Ramos (cell line): ENCODE results near the gene HEPHL1.
"Not testable (repeated sequence)": the region's sequence is repeated elsewhere in the genome, so short reads cannot be mapped to it uniquely, and the experiment has no call there.

Experiments used
- in situ Hi-C: fragments of 300-500 bp; cut with MboI; formaldehyde crosslinking; loops from one replicate; pipeline ENCODE4 v1.14.3; 2022; ENCODE audit warnings: low sequenced_read_pairs; ENCODE audit not compliant: unreplicated experiment

Gene HEPHL1

GRCh38 chr11:94020777-94021481 lies at the start of gene HEPHL1:
HEPHL1 (plus strand) TSS chr11:94021354; CDS start chr11:94021369, 15 bp downstream.
- in situ Hi-C loops = no loop called here

GRCh38 chr11:93972790-93973189 lies 48.4 kb upstream of the HEPHL1 start:
- in situ Hi-C loops = no loop called here

- in situ Hi-C loops = not testable (repeated sequence)
These were observed 47.7 kb upstream of the HEPHL1 start for GRCh38 chr11:93973322-93974051.

GRCh38 chr11:93974759-93975158 lies 46.4 kb upstream of the HEPHL1 start:
- in situ Hi-C loops = no loop called here

- in situ Hi-C loops = not testable (repeated sequence)
These were observed 44.4 kb upstream of the HEPHL1 start for GRCh38 chr11:93976577-93977254.

- in situ Hi-C loops = no loop called here
These were observed 37.5 kb upstream of the HEPHL1 start for GRCh38 chr11:93983542-93984195.

- in situ Hi-C loops = no loop called here
These were observed 37.0 kb upstream of the HEPHL1 start for GRCh38 chr11:93984196-93984567.

GRCh38 chr11:93984936-93985335 lies 36.2 kb upstream of the HEPHL1 start:
- in situ Hi-C loops = no loop called here

GRCh38 chr11:93986716-93987115 lies 34.4 kb upstream of the HEPHL1 start:
- in situ Hi-C loops = no loop called here

GRCh38 chr11:93988455-93988854 lies 32.7 kb upstream of the HEPHL1 start:
- in situ Hi-C loops = no loop called here

GRCh38 chr11:93988912-93989311 lies 32.2 kb upstream of the HEPHL1 start:
- in situ Hi-C loops = no loop called here

GRCh38 chr11:93993747-93994146 lies 27.4 kb upstream of the HEPHL1 start:
- in situ Hi-C loops = no loop called here

GRCh38 chr11:93997741-93998140 lies 23.4 kb upstream of the HEPHL1 start:
- in situ Hi-C loops = no loop called here

- in situ Hi-C loops = no loop called here
These were observed 20.5 kb upstream of the HEPHL1 start for GRCh38 chr11:94000659-94001058.

- in situ Hi-C loops = no loop called here
These were observed 18.9 kb upstream of the HEPHL1 start for GRCh38 chr11:94002226-94002625.

GRCh38 chr11:94007426-94007825 lies 13.7 kb upstream of the HEPHL1 start:
- in situ Hi-C loops = no loop called here

GRCh38 chr11:94007906-94008305 lies 13.2 kb upstream of the HEPHL1 start:
- in situ Hi-C loops = no loop called here

GRCh38 chr11:94010136-94010535 lies 11.0 kb upstream of the HEPHL1 start:
- in situ Hi-C loops = no loop called here

- in situ Hi-C loops = no loop called here
These were observed 9.7 kb upstream of the HEPHL1 start for GRCh38 chr11:94011478-94011877.

GRCh38 chr11:94017446-94017845 lies 3.7 kb upstream of the HEPHL1 start:
- in situ Hi-C loops = no loop called here

GRCh38 chr11:94018721-94019120 lies 2.4 kb upstream of the HEPHL1 start:
- in situ Hi-C loops = no loop called here
